GM19324 (cell line): ENCODE data around the gene TAAR9.
A peak's percentile ranks its signal among the peaks of the same experiment; 100 is the strongest.

Source experiments
- ATAC-seq: cut with Tn5 transposase; IDR thresholded peaks from one replicate; pipeline ENCODE4 v1.9.1; 2021; ENCODE audit warnings: mild to moderate bottlenecking, moderate library complexity; ENCODE audit not compliant: unreplicated experiment, low FRiP score

The TAAR9 gene, protein sequence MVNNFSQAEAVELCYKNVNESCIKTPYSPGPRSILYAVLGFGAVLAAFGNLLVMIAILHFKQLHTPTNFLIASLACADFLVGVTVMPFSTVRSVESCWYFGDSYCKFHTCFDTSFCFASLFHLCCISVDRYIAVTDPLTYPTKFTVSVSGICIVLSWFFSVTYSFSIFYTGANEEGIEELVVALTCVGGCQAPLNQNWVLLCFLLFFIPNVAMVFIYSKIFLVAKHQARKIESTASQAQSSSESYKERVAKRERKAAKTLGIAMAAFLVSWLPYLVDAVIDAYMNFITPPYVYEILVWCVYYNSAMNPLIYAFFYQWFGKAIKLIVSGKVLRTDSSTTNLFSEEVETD

GRCh38 chr6:132537977-132538376, at the start of gene TAAR9:
Gene TAAR9, plus strand, starts transcription at chr6:132538277. Its CDS starts 13 bp downstream, at chr6:132538290.
- no peak for ATAC-seq

GRCh38 chr6:132489376-132489775, 48.7 kb upstream of the TAAR9 start:
- ATAC-seq: no peak

DNA sequence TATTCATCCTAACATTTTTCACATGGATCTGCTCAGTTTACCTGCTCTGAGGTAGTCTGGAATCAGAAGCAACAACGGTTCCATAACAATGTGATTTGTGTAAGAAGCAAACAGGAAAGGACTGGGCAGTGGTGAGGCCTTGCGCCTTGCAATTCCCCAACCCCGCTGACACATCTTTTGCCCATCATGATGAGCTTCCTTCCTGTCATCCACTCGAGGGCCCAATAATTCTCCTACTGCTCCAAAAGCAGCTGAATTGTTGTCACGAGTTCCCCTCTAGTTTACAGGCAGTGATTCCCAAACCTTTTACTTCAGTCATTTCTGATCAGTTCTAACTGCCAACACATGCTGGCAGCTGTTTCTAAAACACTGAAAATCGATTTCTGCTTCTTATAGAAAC, 48.1 kb upstream of the TAAR9 start:
- ATAC-seq: peak; percentile 31

DNA sequence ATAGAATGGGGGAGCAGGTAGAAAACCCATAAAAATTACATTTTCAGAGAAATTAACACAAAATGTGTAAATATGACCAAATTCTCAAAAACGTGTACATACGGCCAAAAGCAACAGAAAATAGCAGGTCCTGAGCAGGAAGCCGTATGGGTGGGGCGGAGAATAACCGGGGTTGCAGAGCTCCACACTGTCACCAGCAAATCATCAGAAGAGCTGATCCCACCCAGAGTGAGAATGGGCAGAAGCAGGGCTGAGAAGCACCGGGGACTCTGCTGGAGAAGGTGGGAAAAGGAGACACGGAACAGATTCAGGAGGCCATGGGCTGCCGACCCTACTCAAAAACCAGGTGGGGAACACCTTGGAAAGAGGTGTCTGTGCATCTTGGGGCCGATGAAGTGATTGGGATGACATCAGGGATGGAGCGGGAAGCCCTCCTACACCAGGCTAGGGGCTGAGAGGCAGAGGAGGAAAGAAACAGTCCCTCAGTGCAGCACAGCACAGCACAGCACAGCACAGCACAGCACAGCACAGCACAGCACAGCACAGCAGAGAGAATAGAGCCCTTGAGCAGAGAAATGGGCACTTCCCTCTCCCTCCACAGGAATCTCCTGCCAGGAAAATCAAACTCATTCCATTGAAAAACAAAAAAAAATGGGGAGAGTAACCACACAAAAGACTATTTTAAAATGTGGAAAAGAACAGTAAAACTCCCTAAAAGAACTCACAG, 47.4 kb upstream of the TAAR9 start:
- ATAC-seq: peak; percentile 67

GRCh38 chr6:132491303-132491702, 46.8 kb upstream of the TAAR9 start:
- no peak for ATAC-seq

DNA sequence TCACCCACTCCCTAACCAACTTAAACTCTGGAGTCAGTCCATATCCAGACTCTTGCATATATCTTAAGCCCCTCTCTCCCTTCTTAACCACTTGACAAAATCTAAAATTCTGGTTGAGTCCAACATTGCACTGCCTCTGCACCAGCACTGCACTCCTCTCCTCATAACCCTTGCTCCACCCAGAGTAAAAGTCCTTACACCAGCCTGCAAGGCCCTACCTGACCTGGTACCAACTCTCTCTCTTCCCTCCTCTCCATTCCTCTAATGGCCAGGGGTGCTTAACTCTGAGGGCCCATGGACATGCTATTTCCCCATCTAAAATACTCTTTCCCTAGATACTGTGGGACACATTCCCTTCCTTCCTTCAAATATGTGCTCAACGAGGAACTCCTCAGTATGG, 46.2 kb upstream of the TAAR9 start:
- no peak for ATAC-seq

DNA sequence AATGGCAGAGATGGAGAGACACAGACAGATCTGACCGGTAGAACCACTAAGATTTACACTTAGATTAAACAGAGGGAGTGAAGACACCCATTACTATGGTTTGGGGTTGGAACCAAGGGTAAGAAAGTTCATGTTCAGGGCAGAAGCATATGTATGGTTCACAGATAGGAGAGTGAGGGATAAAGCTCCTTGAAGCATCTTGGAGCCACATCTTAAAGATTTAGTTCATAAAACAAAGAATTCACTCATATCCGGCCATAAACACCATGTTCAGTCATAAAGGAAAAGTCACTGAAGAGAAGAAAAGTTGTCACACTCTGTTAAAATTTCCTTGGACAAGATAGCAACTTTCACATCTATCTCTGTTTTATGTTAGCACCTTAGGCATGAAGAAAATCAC, 43.1 kb upstream of the TAAR9 start:
- ATAC-seq: no peak

GRCh38 chr6:132495604-132496079, 42.4 kb upstream of the TAAR9 start:
- peak; percentile 32 for ATAC-seq

GRCh38 chr6:132496519-132497180, 41.4 kb upstream of the TAAR9 start:
- no peak for ATAC-seq

DNA sequence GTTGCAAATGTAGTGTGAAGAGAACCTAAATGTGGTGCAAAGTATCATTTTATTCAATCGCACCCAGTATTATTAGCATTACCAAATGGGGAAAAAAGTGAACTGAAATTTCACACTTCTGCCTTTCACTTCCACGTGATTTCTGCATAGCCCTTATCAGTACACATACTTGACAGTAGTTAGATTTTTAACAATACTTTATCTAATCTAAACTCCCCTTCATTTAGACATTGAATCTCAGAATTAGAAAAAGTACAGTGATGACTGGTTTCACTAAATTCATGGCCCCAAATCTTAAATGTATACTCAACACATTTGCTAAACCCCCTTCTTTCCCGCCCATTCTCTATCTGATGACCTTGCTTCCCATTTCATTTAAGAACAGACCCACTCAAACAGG, 39.4 kb upstream of the TAAR9 start:
- peak; percentile 64 for ATAC-seq

DNA sequence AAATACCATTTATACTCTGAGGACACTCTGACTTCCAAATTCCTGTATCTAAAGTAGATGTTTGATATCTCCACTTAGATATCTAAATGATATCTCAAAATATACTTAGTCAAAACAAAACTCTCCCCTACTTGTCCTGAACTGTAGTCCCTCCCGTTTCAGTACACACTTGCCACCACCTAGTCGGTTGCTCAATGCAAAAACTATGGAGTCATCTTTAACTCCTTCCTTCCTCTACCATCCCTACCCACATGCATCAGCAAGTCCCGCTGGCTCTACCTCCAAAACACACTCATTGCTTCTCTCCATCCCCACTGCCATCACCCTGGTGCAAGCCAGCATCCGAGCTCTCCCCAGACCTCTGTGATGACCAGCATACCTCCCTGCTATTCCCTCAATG, 38.3 kb upstream of the TAAR9 start:
- no peak for ATAC-seq

DNA sequence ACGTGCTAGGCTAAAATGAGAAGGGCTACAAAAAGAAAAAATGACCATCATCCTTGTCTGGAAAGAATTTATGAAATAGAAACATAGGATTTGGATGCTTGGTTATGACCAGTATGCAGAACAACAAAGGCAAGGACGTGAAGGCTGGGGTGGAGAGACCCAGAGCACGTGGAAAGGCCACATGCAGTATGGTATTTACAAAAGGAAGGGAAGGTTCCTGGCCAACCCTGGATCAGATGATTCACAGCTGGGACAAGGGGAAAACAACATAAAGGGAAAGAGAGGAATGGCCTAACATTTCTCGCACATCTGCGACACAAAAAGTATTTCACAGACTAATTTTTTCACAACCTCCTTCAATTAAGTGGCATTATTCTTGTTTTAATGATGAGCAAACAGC, 33.3 kb upstream of the TAAR9 start:
- no peak for ATAC-seq

- ATAC-seq: no peak
Observed at GRCh38 chr6:132505158-132505557, 32.9 kb upstream of the TAAR9 start.

DNA sequence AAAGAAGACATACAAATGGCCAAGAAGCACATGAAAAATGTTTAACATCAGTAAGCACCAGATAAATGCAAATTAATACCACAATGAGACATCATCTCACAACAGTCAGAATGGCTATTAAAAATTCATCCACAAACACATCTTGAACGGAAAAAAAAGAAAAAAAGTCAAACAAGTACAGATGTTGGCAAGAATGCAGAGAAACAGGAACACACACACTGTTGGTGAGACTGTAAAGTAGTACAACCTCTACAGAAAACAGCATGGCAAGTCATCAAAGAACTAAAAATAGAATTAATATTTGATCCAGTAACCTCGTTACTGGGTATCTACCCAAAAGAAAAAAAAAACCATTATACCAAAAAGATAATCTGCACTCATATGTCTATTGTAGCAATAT, 31.6 kb upstream of the TAAR9 start:
- no peak for ATAC-seq

DNA sequence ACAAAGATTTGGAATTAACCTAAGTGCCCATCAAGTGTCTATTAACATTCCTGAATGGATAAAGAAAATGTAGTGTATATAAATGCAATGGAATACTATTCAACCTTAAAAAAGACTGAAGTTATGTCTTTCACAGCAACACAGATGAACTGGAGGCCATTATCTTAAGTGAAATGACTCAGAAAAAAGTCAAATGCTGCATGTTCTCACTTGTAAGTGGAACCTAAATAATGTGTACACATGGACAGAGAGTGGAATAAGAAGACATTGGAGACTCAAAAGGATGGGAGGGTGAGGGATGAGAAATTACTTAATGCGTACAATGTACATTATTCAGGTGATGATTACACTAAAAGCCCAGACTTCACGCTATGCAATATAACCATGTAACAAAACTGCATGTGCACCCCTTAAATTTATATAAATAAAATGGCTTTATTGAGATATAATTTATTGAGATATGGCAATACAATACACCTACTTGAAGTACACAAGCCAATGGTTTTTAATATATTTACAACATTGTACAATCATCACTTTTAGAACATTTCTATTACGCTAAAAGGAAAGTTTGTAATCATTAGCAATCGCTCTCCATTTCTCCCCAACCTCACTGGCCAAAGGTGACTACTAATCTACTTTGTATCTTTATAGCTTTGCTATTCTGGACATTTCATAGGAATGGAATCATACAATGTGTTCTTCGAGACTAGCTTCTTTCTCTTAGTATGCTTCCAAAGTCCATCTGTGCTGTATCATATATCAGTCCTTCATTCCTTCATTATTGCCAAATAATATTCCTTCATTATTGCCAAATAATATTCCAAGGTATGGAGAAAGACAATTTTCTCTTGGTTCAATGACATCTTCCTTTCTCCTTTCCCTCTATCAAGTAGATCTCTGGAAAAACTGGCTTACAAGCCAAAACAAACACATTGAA, 30.9 kb upstream of the TAAR9 start:
- ATAC-seq: no peak

GRCh38 chr6:132511210-132511830, 26.8 kb upstream of the TAAR9 start:
- no peak for ATAC-seq

- ATAC-seq: no peak
Observed at GRCh38 chr6:132511831-132512220, 26.3 kb upstream of the TAAR9 start.

DNA sequence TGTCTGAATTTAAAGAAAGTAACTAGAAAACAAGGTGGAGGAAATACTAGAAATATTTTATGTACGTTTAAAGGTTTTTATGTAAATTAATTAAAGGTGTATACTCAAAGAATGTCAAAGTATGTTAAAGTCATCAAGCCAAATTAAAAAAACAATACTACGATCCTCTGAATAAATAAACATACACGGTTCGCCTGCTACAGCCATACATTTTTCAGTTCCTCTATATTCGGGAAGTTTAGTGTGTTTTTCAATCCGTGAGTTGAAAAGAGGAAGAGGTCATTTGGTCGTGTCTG, 25.8 kb upstream of the TAAR9 start:
- ATAC-seq: no peak

DNA sequence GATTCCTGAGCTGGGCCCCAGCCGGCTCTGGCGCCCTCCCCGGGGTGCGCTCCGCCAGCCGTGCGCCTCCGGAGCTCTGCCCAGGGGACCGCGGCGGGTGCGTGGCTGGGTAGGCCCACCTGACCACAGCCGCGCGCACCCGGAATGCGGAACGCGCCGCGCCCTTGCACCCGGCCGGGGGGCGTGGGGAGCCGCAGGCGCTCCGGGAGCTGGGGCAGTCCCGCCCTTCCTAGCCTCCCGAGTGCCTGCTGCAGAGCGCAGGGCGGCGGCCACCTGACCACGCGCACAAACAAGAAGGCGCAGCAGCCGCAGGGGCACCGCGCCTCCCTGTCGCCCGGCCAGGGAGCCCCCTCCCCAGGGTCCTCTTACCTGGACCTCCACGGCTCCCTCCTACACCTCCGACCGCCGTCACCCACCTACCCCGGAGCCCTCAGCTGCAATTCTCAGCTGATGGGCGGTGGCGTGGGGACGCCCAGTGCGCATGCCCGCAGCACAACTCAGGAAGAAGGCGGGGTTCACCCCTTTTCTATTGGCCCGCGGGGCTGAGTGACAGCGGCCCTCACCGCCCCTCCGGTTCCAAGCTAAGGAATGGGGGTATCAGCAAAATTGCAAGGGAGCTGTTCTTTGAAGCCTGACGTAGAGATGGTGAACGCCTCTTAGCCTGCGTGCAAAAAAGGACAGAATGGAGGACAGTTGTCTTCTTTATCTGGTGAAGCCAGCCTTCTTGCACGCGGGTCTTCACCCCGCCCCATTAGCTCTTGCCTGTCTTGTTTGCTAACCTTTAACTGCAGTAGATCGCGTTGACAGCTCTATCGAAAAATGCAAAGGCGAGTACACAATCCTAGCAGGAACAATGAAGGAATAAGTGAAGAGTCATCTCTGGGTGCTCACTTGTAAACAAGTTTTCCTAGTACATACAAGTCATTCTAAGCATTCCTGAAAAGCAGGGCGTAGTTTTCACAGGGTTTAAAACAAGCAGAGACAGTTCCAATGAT, 25.1 kb upstream of the TAAR9 start, which contains the start of gene STX7:
Gene STX7 (minus strand): TSS at position 479 of the 995 bp plus-strand sequence. CDS start 9,586 bp downstream, outside the sequence.
- peak; percentile 95 for ATAC-seq
